ENCODE measurements around the gene C10orf90. TPM values are rescaled to one million over a fixed set of nuclear protein-coding genes. Genes with fewer than 3 reads are reported as not detected.

Gene C10orf90
- total and polyA plus RNA-seq, 2 of the 8 experiments (the other 6 are each of a cell fraction or from before 2014, with no cell fraction given): 0.21 TPM; not detected in 1

DNA sequence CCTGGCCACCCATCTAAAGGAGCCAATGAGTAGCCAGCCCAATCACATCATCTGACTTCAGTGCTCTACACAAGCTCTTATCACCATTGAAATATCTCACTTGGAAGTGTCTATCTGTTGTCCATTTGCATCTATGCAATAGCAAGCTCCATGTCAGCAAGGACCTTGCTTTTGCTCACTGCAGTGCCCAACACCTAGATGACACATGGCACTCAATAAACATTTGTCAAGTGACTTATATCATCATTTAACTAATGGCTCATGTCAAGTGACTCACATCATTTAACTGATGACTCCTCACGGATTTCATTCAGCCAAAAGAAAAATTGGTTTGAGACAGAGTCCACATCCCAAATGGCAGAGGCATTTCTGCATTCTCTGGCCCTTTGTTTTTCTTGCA is 189.3 kb downstream of the C10orf90 start (continued):
- TF ChIP-seq, protein P1, sequence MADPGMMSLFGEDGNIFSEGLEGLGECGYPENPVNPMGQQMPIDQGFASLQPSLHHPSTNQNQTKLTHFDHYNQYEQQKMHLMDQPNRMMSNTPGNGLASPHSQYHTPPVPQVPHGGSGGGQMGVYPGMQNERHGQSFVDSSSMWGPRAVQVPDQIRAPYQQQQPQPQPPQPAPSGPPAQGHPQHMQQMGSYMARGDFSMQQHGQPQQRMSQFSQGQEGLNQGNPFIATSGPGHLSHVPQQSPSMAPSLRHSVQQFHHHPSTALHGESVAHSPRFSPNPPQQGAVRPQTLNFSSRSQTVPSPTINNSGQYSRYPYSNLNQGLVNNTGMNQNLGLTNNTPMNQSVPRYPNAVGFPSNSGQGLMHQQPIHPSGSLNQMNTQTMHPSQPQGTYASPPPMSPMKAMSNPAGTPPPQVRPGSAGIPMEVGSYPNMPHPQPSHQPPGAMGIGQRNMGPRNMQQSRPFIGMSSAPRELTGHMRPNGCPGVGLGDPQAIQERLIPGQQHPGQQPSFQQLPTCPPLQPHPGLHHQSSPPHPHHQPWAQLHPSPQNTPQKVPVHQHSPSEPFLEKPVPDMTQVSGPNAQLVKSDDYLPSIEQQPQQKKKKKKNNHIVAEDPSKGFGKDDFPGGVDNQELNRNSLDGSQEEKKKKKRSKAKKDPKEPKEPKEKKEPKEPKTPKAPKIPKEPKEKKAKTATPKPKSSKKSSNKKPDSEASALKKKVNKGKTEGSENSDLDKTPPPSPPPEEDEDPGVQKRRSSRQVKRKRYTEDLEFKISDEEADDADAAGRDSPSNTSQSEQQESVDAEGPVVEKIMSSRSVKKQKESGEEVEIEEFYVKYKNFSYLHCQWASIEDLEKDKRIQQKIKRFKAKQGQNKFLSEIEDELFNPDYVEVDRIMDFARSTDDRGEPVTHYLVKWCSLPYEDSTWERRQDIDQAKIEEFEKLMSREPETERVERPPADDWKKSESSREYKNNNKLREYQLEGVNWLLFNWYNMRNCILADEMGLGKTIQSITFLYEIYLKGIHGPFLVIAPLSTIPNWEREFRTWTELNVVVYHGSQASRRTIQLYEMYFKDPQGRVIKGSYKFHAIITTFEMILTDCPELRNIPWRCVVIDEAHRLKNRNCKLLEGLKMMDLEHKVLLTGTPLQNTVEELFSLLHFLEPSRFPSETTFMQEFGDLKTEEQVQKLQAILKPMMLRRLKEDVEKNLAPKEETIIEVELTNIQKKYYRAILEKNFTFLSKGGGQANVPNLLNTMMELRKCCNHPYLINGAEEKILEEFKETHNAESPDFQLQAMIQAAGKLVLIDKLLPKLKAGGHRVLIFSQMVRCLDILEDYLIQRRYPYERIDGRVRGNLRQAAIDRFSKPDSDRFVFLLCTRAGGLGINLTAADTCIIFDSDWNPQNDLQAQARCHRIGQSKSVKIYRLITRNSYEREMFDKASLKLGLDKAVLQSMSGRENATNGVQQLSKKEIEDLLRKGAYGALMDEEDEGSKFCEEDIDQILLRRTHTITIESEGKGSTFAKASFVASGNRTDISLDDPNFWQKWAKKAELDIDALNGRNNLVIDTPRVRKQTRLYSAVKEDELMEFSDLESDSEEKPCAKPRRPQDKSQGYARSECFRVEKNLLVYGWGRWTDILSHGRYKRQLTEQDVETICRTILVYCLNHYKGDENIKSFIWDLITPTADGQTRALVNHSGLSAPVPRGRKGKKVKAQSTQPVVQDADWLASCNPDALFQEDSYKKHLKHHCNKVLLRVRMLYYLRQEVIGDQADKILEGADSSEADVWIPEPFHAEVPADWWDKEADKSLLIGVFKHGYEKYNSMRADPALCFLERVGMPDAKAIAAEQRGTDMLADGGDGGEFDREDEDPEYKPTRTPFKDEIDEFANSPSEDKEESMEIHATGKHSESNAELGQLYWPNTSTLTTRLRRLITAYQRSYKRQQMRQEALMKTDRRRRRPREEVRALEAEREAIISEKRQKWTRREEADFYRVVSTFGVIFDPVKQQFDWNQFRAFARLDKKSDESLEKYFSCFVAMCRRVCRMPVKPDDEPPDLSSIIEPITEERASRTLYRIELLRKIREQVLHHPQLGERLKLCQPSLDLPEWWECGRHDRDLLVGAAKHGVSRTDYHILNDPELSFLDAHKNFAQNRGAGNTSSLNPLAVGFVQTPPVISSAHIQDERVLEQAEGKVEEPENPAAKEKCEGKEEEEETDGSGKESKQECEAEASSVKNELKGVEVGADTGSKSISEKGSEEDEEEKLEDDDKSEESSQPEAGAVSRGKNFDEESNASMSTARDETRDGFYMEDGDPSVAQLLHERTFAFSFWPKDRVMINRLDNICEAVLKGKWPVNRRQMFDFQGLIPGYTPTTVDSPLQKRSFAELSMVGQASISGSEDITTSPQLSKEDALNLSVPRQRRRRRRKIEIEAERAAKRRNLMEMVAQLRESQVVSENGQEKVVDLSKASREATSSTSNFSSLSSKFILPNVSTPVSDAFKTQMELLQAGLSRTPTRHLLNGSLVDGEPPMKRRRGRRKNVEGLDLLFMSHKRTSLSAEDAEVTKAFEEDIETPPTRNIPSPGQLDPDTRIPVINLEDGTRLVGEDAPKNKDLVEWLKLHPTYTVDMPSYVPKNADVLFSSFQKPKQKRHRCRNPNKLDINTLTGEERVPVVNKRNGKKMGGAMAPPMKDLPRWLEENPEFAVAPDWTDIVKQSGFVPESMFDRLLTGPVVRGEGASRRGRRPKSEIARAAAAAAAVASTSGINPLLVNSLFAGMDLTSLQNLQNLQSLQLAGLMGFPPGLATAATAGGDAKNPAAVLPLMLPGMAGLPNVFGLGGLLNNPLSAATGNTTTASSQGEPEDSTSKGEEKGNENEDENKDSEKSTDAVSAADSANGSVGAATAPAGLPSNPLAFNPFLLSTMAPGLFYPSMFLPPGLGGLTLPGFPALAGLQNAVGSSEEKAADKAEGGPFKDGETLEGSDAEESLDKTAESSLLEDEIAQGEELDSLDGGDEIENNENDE (IDR thresholded peaks at IDR 0.05; ENCODE audit: insufficient replicate concordance, low read length): no peak
- no peak for TF ChIP-seq ATF3 (IDR thresholded peaks at IDR 0.05; ENCODE audit: insufficient read depth, low read depth, low read length)

Measured in H1 (cell line).